Temporal lobe (tissue), 1 donor: ENCODE data around the gene TFF2. TPM values are rescaled to one million over a fixed set of nuclear protein-coding genes. Genes with fewer than 3 reads are reported as not detected.

ENCODE experiments used
- total RNA-seq: library from RNA; depleted of rRNA; stranded (reverse); fragments of >200 nt; gene quantifications from one replicate; pipeline ENCODE4 v1.2.3, GENCODE V29; 2014

Gene TFF2
- total RNA-seq, 1 donor from 2014 or later, result not detected

Other genes starting within 250 kb of the TFF2 start
- gene ABCG1, start 131.9 kb downstream of the TFF2 start, total RNA-seq, result 15.0 TPM
- gene TFF3, start 35.6 kb downstream of the TFF2 start, total RNA-seq, result not detected
- not detected for gene TFF1, start 15.5 kb upstream of the TFF2 start, total RNA-seq
- not detected for gene TMPRSS3, start 45.1 kb upstream of the TFF2 start, total RNA-seq
- not detected for gene UBASH3A, start 52.9 kb upstream of the TFF2 start, total RNA-seq
- 0.98 TPM for gene RSPH1, start 145.2 kb upstream of the TFF2 start, total RNA-seq
- gene SLC37A1, start 162.9 kb upstream of the TFF2 start, total RNA-seq, result 26.1 TPM